Stimulated activated CD4-positive, alpha-beta T cell treated with anti-CD3 and anti-CD28 coated beads, TNF-alpha, amount 100 ng/mL, for 48 hours (primary cell): Measurements from ENCODE around the gene CDR2.
"Not testable (repeated sequence)": the region's sequence is repeated elsewhere in the genome, so short reads cannot be mapped to it uniquely, and the experiment has no call there.

Experiments
- DNase-seq, 3 donors: peaks; one replicate each; pipeline ENCODE4 v3.0.0-alpha.2; 2020; ENCODE audit warnings: low read depth in 3 of 3

Gene CDR2

GRCh38 chr16:22307838-22308237 lies 66.6 kb downstream of the CDR2 start:
- DNase-seq, result no peak

DNA sequence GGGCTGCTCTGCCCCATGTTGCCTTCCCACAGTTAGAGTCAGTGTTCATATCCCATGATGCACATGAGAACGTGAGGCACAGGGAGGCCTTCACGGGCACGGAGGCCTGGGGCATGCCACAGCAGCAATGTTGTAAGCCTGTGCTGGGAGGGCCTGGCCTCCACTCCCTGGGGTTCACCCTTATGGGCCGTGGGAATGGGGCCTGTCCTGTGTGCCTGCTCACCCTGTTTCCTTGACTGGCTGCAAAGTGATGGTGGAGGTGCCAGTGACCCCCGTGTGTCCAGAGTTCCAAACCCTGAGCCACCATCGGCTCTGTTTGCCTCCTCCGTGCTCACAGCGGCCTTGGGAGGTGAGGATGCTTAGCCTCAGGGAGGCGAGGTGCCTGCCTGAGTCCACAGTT lies 67.6 kb downstream of the CDR2 start:
- no peak for DNase-seq

GRCh38 chr16:22304411-22304810 lies 70.0 kb downstream of the CDR2 start:
- DNase-seq, result no peak

GRCh38 chr16:22302776-22303363 lies 71.5 kb downstream of the CDR2 start:
- DNase-seq, result no peak

GRCh38 chr16:22301423-22301822 lies 73.0 kb downstream of the CDR2 start:
- DNase-seq, result not testable (repeated sequence)

DNA sequence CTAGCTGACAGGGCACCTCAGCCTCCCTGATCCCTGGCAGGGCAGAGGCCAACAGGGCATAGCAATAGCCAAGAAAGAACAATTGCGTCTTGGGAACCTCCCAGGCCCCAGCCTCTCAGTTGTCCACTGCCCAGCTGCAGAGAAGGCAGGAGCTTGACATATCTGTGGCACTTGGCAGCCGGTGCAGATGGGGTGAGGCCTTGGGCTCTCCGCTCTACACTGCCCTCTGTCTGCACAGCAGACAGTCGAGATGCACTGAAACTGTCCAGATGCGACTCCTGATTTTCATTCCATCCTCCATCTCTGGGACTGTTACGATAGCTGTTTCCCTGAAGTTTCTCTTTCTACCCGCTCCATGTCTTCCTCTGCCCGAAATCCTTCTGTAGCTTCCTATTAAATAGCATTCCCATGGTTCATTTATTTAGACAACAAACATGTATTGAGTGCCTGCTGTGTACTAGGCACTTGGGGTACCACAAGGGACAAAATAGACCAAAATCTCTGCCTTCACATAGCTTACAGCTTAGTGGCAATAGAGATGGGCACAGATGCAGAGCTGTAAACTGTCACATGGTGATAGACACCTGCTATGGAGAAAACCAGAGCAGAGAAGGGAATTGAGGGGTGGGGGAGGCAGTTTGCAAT lies 73.9 kb downstream of the CDR2 start:
- peak in 1 of 3 donors; percentile 36 for DNase-seq

DNA sequence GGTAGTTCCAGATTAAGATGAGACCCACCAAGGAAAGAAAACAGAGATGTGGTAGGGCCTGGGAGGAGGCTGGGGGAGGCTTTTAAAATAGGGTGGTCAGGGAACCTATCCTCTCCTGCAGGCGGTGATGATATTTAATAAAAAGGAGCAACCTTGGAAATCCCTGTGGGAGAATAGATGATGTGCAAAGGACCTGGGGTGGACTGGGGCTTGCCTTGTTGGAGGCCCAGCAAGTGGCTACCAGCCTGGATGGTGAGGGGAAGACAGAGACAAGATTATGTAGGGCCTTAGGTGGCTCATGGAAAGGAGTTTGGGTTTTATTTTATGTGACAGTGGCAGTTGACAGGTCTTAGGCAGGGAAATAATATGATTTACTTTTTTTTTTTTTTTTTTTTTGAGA lies 75.4 kb downstream of the CDR2 start:
- DNase-seq, result no peak

- DNase-seq, result peak; percentile 51 to 63 (median 54)
Measured at GRCh38 chr16:22297871-22298733, 76.3 kb downstream of the CDR2 start.

DNA sequence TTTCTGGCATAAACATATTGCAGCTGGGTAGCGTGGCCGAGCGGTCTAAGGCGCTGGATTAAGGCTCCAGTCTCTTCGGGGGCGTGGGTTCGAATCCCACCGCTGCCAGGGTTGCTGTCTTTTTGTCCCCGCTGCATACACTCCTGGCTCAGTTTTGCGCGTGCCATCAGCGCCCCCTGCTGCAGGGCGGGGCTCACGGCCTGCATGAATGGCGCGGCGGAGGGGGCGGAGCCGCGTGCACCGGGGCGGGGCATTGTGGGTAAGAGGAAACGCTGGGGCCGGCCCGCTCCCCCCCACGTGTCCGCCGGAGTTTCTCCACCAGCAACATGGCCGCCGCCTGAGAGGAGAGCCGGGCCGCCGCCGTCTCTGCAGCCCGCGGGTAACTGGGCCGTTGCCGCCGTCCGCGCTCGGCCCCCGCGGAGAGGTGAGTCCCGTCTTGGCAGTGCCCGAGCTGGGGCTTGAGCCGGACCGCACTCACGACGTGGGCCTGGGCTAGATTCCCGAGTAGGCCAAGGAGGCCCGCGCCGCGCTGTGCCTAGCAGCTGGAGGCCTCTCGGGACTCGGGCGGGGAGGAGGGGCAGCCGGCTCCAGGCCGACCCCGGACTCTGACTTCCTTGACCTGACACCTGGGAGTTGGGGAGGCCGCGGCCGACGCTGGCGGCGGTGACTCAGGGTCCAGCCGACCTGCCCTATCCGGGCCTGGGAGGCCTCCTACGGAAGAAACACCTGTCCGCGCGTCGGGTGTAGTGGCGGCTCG lies 77.1 kb downstream of the CDR2 start, which contains the start of gene POLR3E:
TSS of gene POLR3E (plus strand) at position 296 of the 757 bp plus-strand sequence. CDS start 5,560 bp downstream, outside the sequence.
- peak; percentile 99 to 100 (median 99) for DNase-seq

GRCh38 chr16:22296225-22297113 lies 78.0 kb downstream of the CDR2 start:
- DNase-seq, result no peak
